ENCODE results near the gene PPP1R8.

DNA sequence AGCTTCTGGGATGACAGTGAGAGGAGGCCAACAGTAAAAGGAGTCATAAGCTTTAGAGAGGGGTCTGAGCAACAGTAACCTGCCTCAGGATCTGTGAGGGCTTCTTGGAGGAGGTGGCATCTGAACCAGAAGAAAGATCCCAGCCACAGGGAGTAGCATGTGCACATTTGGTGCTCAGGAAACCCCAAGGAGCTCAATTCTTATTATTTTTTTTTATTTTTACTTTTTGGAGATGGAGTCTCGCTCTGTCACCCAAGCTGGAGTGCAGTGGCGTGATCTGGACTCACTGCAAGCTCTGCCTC, 46.5 kb downstream of the PPP1R8 start:
- TF ChIP-seq POLR2A (IDR thresholded peaks at IDR 0.05) (no peak), POLR2AphosphoS5 (IDR thresholded peaks at IDR 0.05) (no peak)
- TF ChIP-seq, protein P1, sequence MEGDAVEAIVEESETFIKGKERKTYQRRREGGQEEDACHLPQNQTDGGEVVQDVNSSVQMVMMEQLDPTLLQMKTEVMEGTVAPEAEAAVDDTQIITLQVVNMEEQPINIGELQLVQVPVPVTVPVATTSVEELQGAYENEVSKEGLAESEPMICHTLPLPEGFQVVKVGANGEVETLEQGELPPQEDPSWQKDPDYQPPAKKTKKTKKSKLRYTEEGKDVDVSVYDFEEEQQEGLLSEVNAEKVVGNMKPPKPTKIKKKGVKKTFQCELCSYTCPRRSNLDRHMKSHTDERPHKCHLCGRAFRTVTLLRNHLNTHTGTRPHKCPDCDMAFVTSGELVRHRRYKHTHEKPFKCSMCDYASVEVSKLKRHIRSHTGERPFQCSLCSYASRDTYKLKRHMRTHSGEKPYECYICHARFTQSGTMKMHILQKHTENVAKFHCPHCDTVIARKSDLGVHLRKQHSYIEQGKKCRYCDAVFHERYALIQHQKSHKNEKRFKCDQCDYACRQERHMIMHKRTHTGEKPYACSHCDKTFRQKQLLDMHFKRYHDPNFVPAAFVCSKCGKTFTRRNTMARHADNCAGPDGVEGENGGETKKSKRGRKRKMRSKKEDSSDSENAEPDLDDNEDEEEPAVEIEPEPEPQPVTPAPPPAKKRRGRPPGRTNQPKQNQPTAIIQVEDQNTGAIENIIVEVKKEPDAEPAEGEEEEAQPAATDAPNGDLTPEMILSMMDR (IDR thresholded peaks at IDR 0.05) = no peak

All from breast epithelium (tissue), 3 donors.